ENCODE results near the gene SPARCL1. TPM values are rescaled to one million over a fixed set of nuclear protein-coding genes. Genes with fewer than 3 reads are reported as not detected.

Gene SPARCL1
- total and polyA plus RNA-seq, 4 donors, result 93.2 to 486 (median 358) TPM

- H3K9me3 ChIP-seq (ENCODE audit: control insufficient read depth in 4 of 4, insufficient read depth in 3 of 4, low read length in 3 of 4), result no peaks in the 10 kb centered on the region
- TF ChIP-seq CTCF (IDR thresholded peaks at IDR 0.05; ENCODE audit: control extremely low read depth, extremely low read depth), result no peak
- H3K27ac ChIP-seq (ENCODE audit: low read depth in 1 of 2, low read length in 1 of 2), result no peak overlapping the region
- no peak for DNase-seq
- WGBS, 2 donors, result 66 to 90% methylated on average over 3 of the region's 3 CpGs
- no peak overlapping the region for H3K4me3 ChIP-seq
- no peak for ATAC-seq (ENCODE audit: insufficient read depth, low FRiP score)
- H3K27me3 ChIP-seq (ENCODE audit: control insufficient read depth in 3 of 3, insufficient read depth in 3 of 3, low read length in 2 of 3), result no peaks in the 10 kb centered on the region
- H3K4me1 ChIP-seq (ENCODE audit: control insufficient read depth in 5 of 5, insufficient read depth in 5 of 5, low read length in 5 of 5), result no peaks in the 10 kb centered on the region
- H3K9ac ChIP-seq (ENCODE audit: insufficient read depth in 1 of 2, low read length in 2 of 2), result no peak overlapping the region
- no peaks in the 10 kb centered on the region for H3K36me3 ChIP-seq (ENCODE audit: control insufficient read depth in 4 of 4, insufficient read depth in 4 of 4, low read length in 4 of 4)
These were observed 22.2 kb upstream of the SPARCL1 start for GRCh38 chr4:87551361-87551760.

- ATAC-seq (ENCODE audit: insufficient read depth, low FRiP score) (no peak), DNase-seq (no peak)
- Histone ChIP-seq H3K4me1 (ENCODE audit: control insufficient read depth in 5 of 5, insufficient read depth in 5 of 5, low read length in 5 of 5) (peaks cover 0 to 2% (median 0%) of the 10 kb centered on the region in 5 donors), H3K9me3 (ENCODE audit: control insufficient read depth in 4 of 4, insufficient read depth in 3 of 4, low read length in 3 of 4) (no peaks in the 10 kb centered on the region), H3K27ac (ENCODE audit: low read depth in 1 of 2, low read length in 1 of 2) (no peak overlapping the region), H3K4me3 (no peak overlapping the region), H3K9ac (ENCODE audit: insufficient read depth in 1 of 2, low read length in 2 of 2) (no peak overlapping the region), H3K36me3 (ENCODE audit: control insufficient read depth in 4 of 4, insufficient read depth in 4 of 4, low read length in 4 of 4) (no peaks in the 10 kb centered on the region), H3K27me3 (ENCODE audit: control insufficient read depth in 3 of 3, insufficient read depth in 3 of 3, low read length in 2 of 3) (no peaks in the 10 kb centered on the region)
- WGBS, 2 donors, result 72 to 73% methylated on average over 5 of the region's 5 CpGs
- no peak for TF ChIP-seq CTCF (IDR thresholded peaks at IDR 0.05; ENCODE audit: control extremely low read depth, extremely low read depth)
These were observed 18.0 kb upstream of the SPARCL1 start for GRCh38 chr4:87547016-87547708.

- no peak overlapping the region for H3K27ac ChIP-seq (ENCODE audit: low read depth in 1 of 2, low read length in 1 of 2)
- no peak overlapping the region for H3K9ac ChIP-seq (ENCODE audit: insufficient read depth in 1 of 2, low read length in 2 of 2)
- no peak overlapping the region for H3K4me3 ChIP-seq
- TF ChIP-seq CTCF (IDR thresholded peaks at IDR 0.05; ENCODE audit: control extremely low read depth, extremely low read depth), result no peak
- DNase-seq (no peak), ATAC-seq (ENCODE audit: insufficient read depth, low FRiP score) (no peak)
- H3K9me3 ChIP-seq (ENCODE audit: control insufficient read depth in 4 of 4, insufficient read depth in 3 of 4, low read length in 3 of 4), result no peaks in the 10 kb centered on the region
- 78 to 89% methylated on average over 3 of the region's 3 CpGs for WGBS, 2 donors
- no peaks in the 10 kb centered on the region for H3K27me3 ChIP-seq (ENCODE audit: control insufficient read depth in 3 of 3, insufficient read depth in 3 of 3, low read length in 2 of 3)
- H3K36me3 ChIP-seq (ENCODE audit: control insufficient read depth in 4 of 4, insufficient read depth in 4 of 4, low read length in 4 of 4), result no peaks in the 10 kb centered on the region
- H3K4me1 ChIP-seq (ENCODE audit: control insufficient read depth in 5 of 5, insufficient read depth in 5 of 5, low read length in 5 of 5), result peaks cover 0 to 8% (median 2%) of the 10 kb centered on the region in 5 donors
These were observed 15.9 kb upstream of the SPARCL1 start for GRCh38 chr4:87545052-87545451.
